HFFc6 (cell line): ENCODE results near the gene DYNLRB2. TPM values are rescaled to one million over a fixed set of nuclear protein-coding genes. Genes with fewer than 3 reads are reported as not detected.

Experiments
- DNase-seq: peaks from one replicate; pipeline ENCODE4 v3.0.0-alpha.2; 2018
- H3K27ac Mint-ChIP-seq: 2 replicates; pipeline ENCODE4 v1.8.0; 2020; ENCODE audit warnings: mild to moderate bottlenecking, mixed read lengths
- H3K27me3 Mint-ChIP-seq: 2 replicates; pipeline ENCODE4 v1.8.0; 2021; ENCODE audit warnings: mild to moderate bottlenecking, moderate library complexity, mixed read lengths; ENCODE audit not compliant: insufficient read depth
- H3K36me3 Mint-ChIP-seq: 2 replicates; pipeline ENCODE4 v1.8.0; 2021; ENCODE audit warnings: low read depth, mixed read lengths
- H3K4me1 Mint-ChIP-seq: 2 replicates; pipeline ENCODE4 v1.8.0; 2020; ENCODE audit warnings: low read depth, mixed read lengths
- H3K4me3 Mint-ChIP-seq: 2 replicates; pipeline ENCODE4 v1.8.0; 2020; ENCODE audit warnings: mild to moderate bottlenecking, moderate library complexity, mixed read lengths
- H3K9me3 Mint-ChIP-seq: 2 replicates; pipeline ENCODE4 v1.8.0; 2020; ENCODE audit warnings: mild to moderate bottlenecking, mixed read lengths
- CTCF ChIP-seq: fragments of 200-600 bp; sonication (generic); IDR thresholded peaks from 2 replicates; pipeline ENCODE4 v1.5.0; 2021; ENCODE audit warnings: antibody characterized with exemption, mild to moderate bottlenecking
- total RNA-seq, 6 experiments: library from RNA; stranded (reverse); fragmentation: NEBNext Ultra II Directional; extraction: Animal tissue kit (Norgen Biotek cat#: 25700); gene quantifications; 2 replicates in 1 of 6; 3 replicates in 5 of 6; pipeline ENCODE4 v1.2.3, GENCODE V29; 2021

Gene DYNLRB2
- total RNA-seq, 6 experiments from 2014 or later = 0.52 TPM; not detected in 5

GRCh38 chr16:80586476-80586875, 45.7 kb downstream of the DYNLRB2 start:
- peak; percentile 50 for DNase-seq
- Mint-ChIP-seq H3K4me1 (peaks cover 40% of the 10 kb centered on the region), H3K36me3 (peaks cover 17% of the 10 kb centered on the region; the same call in 1 of the 2 replicates), H3K27ac (no peak overlapping the region), H3K27me3 (0 out of 2 replicates have a peak, but pooled peaks cover 2% of the 10 kb centered on the region), H3K9me3 (no peaks in the 10 kb centered on the region), H3K4me3 (no peak overlapping the region)
- no peak for TF ChIP-seq CTCF

GRCh38 chr16:80587071-80587470, 46.3 kb downstream of the DYNLRB2 start:
- H3K27me3 Mint-ChIP-seq = no peaks in the 10 kb centered on the region; the same call in 1 of the 2 replicates
- no peak for DNase-seq
- H3K36me3 Mint-ChIP-seq = peaks cover 18% of the 10 kb centered on the region; the same call in 1 of the 2 replicates
- TF ChIP-seq CTCF = no peak
- no peaks in the 10 kb centered on the region for H3K9me3 Mint-ChIP-seq
- H3K4me1 Mint-ChIP-seq = peaks cover 40% of the 10 kb centered on the region
- H3K27ac Mint-ChIP-seq = no peak overlapping the region
- H3K4me3 Mint-ChIP-seq = no peak overlapping the region

- no peak for TF ChIP-seq CTCF
- no peak overlapping the region for H3K27ac Mint-ChIP-seq
- peaks cover under 1% of the 10 kb centered on the region for H3K9me3 Mint-ChIP-seq
- H3K4me3 Mint-ChIP-seq = no peak overlapping the region
- no peak for DNase-seq
- H3K36me3 Mint-ChIP-seq = peaks cover 26% of the 10 kb centered on the region
- no peaks in the 10 kb centered on the region; the same call in 1 of the 2 replicates for H3K27me3 Mint-ChIP-seq
- H3K4me1 Mint-ChIP-seq = peaks cover 28% of the 10 kb centered on the region
Observed at GRCh38 chr16:80591071-80591915, 50.5 kb downstream of the DYNLRB2 start.

GRCh38 chr16:80592273-80592672, 51.5 kb downstream of the DYNLRB2 start:
- Mint-ChIP-seq H3K27me3 (no peaks in the 10 kb centered on the region; the same call in 1 of the 2 replicates), H3K27ac (no peak overlapping the region), H3K4me1 (peaks cover 18% of the 10 kb centered on the region), H3K36me3 (peaks cover 26% of the 10 kb centered on the region), H3K4me3 (no peak overlapping the region), H3K9me3 (peaks cover 8% of the 10 kb centered on the region)
- DNase-seq = no peak
- no peak for TF ChIP-seq CTCF

- no peak for TF ChIP-seq CTCF
- Mint-ChIP-seq H3K9me3 (peaks cover 8% of the 10 kb centered on the region), H3K4me3 (no peak overlapping the region), H3K27me3 (no peaks in the 10 kb centered on the region; the same call in 1 of the 2 replicates), H3K4me1 (peaks cover 32% of the 10 kb centered on the region), H3K27ac (peak overlapping the region; percentile 34), H3K36me3 (peaks cover 21% of the 10 kb centered on the region)
- peak; percentile 30 for DNase-seq
Observed at GRCh38 chr16:80594756-80595155, 54.0 kb downstream of the DYNLRB2 start.
